Thyroid gland (tissue), 4 donors: ENCODE data around the gene MET. TPM values are rescaled to one million over a fixed set of nuclear protein-coding genes. Genes with fewer than 3 reads are reported as not detected.
"Not testable (repeated sequence)": the region's sequence is repeated elsewhere in the genome, so short reads cannot be mapped to it uniquely, and the experiment has no call there.

Experiments
- DNase-seq, 2 donors: peaks; one replicate each; pipeline ENCODE4 v3.0.0-alpha.2; 2019
- H3K27ac ChIP-seq, 3 donors: fragments of 200-600 bp; sonication (generic); 1 replicate in 2 of 3; 2 replicates in 1 of 3; pipeline ENCODE4 v1.5.1; 2016 to 2019; ENCODE audit warnings: mild to moderate bottlenecking in 1 of 3, moderate library complexity in 1 of 3
- H3K27me3 ChIP-seq: fragments of 200-600 bp; sonication (generic); one replicate; pipeline ENCODE4 v1.5.1; 2019
- H3K36me3 ChIP-seq, 2 donors: fragments of 200-600 bp; sonication (generic); one replicate each; pipeline ENCODE4 v1.5.1; 2016 to 2019
- H3K4me1 ChIP-seq, 2 donors: fragments of 200-600 bp; sonication (generic); one replicate each; pipeline ENCODE4 v1.5.1; 2017 to 2019
- H3K4me3 ChIP-seq, 3 donors: fragments of 200-600 bp; sonication (generic); replicated peaks in 1 of 3; 1 replicate in 2 of 3; 2 replicates in 1 of 3; pipeline ENCODE4 v1.5.1; 2016; ENCODE audit warnings: mild to moderate bottlenecking in 1 of 3
- H3K9me3 ChIP-seq: fragments of 200-600 bp; sonication (generic); one replicate; pipeline ENCODE4 v1.5.1; 2017
- CTCF ChIP-seq, 6 experiments: fragments of 200-600 bp in 3 of 6; fragments of 450-650 bp in 3 of 6; sonication (generic) in 3 of 6; IDR thresholded peaks; one replicate each; pipeline ENCODE4 v1.5.1; 2016 to 2019; ENCODE audit warnings: antibody characterized with exemption in 6 of 6, mild to moderate bottlenecking in 2 of 6, inconsistent platforms in 1 of 6, moderate library complexity in 1 of 6
- POLR2A ChIP-seq, 2 donors: fragments of 450-650 bp; IDR thresholded peaks; one replicate each; pipeline ENCODE4 v1.6.1; 2017; ENCODE audit warnings: antibody characterized with exemption in 2 of 2, mild to moderate bottlenecking in 2 of 2, moderate library complexity in 1 of 2
- WGBS, 2 donors: methylation state at CpG; one replicate each; pipeline ENCODE4 v1.1.5; 2017; 5-methylcytosine and 5-hydroxymethylcytosine counted together
- intact Hi-C: fragments of 100-400 bp; cut with DNase I; formaldehyde crosslinking; loops from one replicate; pipeline ENCODE4 v1.15.1; 2023
- total RNA-seq, 4 donors: library from RNA; depleted of rRNA; stranded (reverse); fragments of >200 nt; gene quantifications; one replicate each; pipeline ENCODE4 v1.2.3, GENCODE V29; 2016

MET gene
- total RNA-seq, 4 donors from 2014 or later, result 41.5 to 59.6 (median 52.7) TPM

- no peak overlapping the region for H3K4me3 ChIP-seq
- H3K4me1 ChIP-seq, result peaks cover 28 to 32% of the 10 kb centered on the region in 2 donors
- intact Hi-C loops, result no loop called here
- no peak for DNase-seq
- H3K27me3 ChIP-seq, result no peaks in the 10 kb centered on the region
- no peaks in the 10 kb centered on the region for H3K9me3 ChIP-seq
- no peak overlapping the region for H3K27ac ChIP-seq
- TF ChIP-seq CTCF (IDR thresholded peaks at IDR 0.05), result no peak
- no peak for TF ChIP-seq POLR2A (IDR thresholded peaks at IDR 0.05)
- H3K36me3 ChIP-seq, result no peaks in the 10 kb centered on the region
Observed at GRCh38 chr7:116713918-116714317, 41.9 kb downstream of the MET start.

GRCh38 chr7:116715077-116715476, 43.1 kb downstream of the MET start:
- Histone ChIP-seq H3K27ac (no peak overlapping the region), H3K4me3 (no peak overlapping the region), H3K9me3 (no peaks in the 10 kb centered on the region), H3K36me3 (no peaks in the 10 kb centered on the region), H3K4me1 (peaks cover 20 to 22% of the 10 kb centered on the region in 2 donors), H3K27me3 (no peaks in the 10 kb centered on the region)
- no peak for TF ChIP-seq POLR2A (IDR thresholded peaks at IDR 0.05)
- TF ChIP-seq CTCF (IDR thresholded peaks at IDR 0.05), result no peak
- DNase-seq, result no peak
- intact Hi-C loops, result no loop called here

GRCh38 chr7:116717137-116717536, 45.1 kb downstream of the MET start:
- TF ChIP-seq CTCF (IDR thresholded peaks at IDR 0.05), result no peak
- TF ChIP-seq POLR2A (IDR thresholded peaks at IDR 0.05), result no peak
- H3K36me3 ChIP-seq, result no peaks in the 10 kb centered on the region
- no peak overlapping the region for H3K4me3 ChIP-seq
- intact Hi-C loops, result no loop called here
- H3K4me1 ChIP-seq, result peaks cover 7 to 9% of the 10 kb centered on the region in 2 donors
- no peaks in the 10 kb centered on the region for H3K27me3 ChIP-seq
- H3K9me3 ChIP-seq, result no peaks in the 10 kb centered on the region
- 51 to 58% methylated on average over 3 of the region's 3 CpGs for WGBS, 2 donors
- no peak for DNase-seq
- no peak overlapping the region for H3K27ac ChIP-seq

- DNase-seq, intact Hi-C loops: not testable (repeated sequence)
Observed at GRCh38 chr7:116723959-116724529, 52.0 kb downstream of the MET start.

GRCh38 chr7:116724560-116725231, 52.7 kb downstream of the MET start:
- H3K4me1 ChIP-seq, result peaks cover 0 to 12% of the 10 kb centered on the region in 2 donors
- no peak for TF ChIP-seq POLR2A (IDR thresholded peaks at IDR 0.05)
- no peak for TF ChIP-seq CTCF (IDR thresholded peaks at IDR 0.05)
- no peak for DNase-seq
- H3K9me3 ChIP-seq, result no peaks in the 10 kb centered on the region
- intact Hi-C loops, result no loop called here
- no peaks in the 10 kb centered on the region for H3K36me3 ChIP-seq
- 90 to 92% methylated on average over 5 of the region's 5 CpGs for WGBS, 2 donors
- H3K4me3 ChIP-seq, result no peak overlapping the region
- no peaks in the 10 kb centered on the region for H3K27me3 ChIP-seq
- H3K27ac ChIP-seq, result no peak overlapping the region

More at GRCh38 chr7:116723959-116724529, 52.0 kb downstream of the MET start:
- H3K27ac ChIP-seq, H3K4me3 ChIP-seq, H3K27me3 ChIP-seq, H3K9me3 ChIP-seq, H3K36me3 ChIP-seq: not testable (repeated sequence)
- 97 to 98% methylated on average over 25 to 30 of the region's 31 CpGs for WGBS, 2 donors
- peaks cover 0 to 12% of the 10 kb centered on the region in 2 donors for H3K4me1 ChIP-seq
